Measurements from ENCODE around the gene PTPRD.

Gene PTPRD

GRCh38 chr9:10204276-10204675, 408.5 kb downstream of the PTPRD start:
- H3K4me3 ChIP-seq (ENCODE audit: low read depth, low read length): no peak overlapping the region
- no peak for DNase-seq (ENCODE audit: low read depth)
- TF ChIP-seq CTCF (conservative IDR thresholded peaks at IDR 0.05; ENCODE audit: low read depth, low read length): no peak

GRCh38 chr9:10173561-10173960, 439.2 kb downstream of the PTPRD start:
- H3K4me3 ChIP-seq (ENCODE audit: low read depth, low read length): no peak overlapping the region
- TF ChIP-seq CTCF (conservative IDR thresholded peaks at IDR 0.05; ENCODE audit: low read depth, low read length): no peak
- DNase-seq (ENCODE audit: low read depth): no peak

- no peak overlapping the region for H3K4me3 ChIP-seq (ENCODE audit: low read depth, low read length)
- no peak for DNase-seq (ENCODE audit: low read depth)
- TF ChIP-seq CTCF (conservative IDR thresholded peaks at IDR 0.05; ENCODE audit: low read depth, low read length): no peak
These were observed 440.3 kb downstream of the PTPRD start for GRCh38 chr9:10172476-10172875.

GRCh38 chr9:10168241-10168640, 444.6 kb downstream of the PTPRD start:
- TF ChIP-seq CTCF (conservative IDR thresholded peaks at IDR 0.05; ENCODE audit: low read depth, low read length): no peak
- no peak for DNase-seq (ENCODE audit: low read depth)

DNA sequence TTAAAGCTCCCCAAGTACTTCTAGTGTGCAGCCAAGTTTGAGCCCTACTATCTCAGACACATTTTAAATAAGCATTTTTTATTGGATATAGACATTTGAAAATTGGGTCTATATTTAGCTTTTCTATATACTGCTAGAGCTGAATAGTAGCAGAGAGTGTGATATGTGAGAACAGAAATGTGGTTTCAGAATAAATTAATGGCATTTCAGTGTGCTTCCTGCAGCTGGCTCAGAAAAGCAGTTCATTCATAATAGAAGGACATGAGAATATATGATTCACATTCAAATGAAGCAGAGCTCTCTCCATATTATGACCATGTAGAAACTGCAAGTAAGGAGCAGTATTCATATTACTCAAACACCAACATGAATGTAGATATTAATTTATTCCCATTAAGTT, 464.0 kb downstream of the PTPRD start:
- no peak for DNase-seq (ENCODE audit: low read depth)
- no peak overlapping the region for H3K4me3 ChIP-seq (ENCODE audit: low read depth, low read length)
- TF ChIP-seq CTCF (conservative IDR thresholded peaks at IDR 0.05; ENCODE audit: low read depth, low read length): no peak

More at GRCh38 chr9:10168241-10168640, 444.6 kb downstream of the PTPRD start:
- H3K4me3 ChIP-seq (ENCODE audit: low read depth, low read length): no peak overlapping the region

- DNase-seq (ENCODE audit: low read depth): no peak
- TF ChIP-seq CTCF (conservative IDR thresholded peaks at IDR 0.05; ENCODE audit: low read depth, low read length): no peak
- no peak overlapping the region for H3K4me3 ChIP-seq (ENCODE audit: low read depth, low read length)
These were observed 466.1 kb downstream of the PTPRD start for GRCh38 chr9:10146517-10147331.

DNA sequence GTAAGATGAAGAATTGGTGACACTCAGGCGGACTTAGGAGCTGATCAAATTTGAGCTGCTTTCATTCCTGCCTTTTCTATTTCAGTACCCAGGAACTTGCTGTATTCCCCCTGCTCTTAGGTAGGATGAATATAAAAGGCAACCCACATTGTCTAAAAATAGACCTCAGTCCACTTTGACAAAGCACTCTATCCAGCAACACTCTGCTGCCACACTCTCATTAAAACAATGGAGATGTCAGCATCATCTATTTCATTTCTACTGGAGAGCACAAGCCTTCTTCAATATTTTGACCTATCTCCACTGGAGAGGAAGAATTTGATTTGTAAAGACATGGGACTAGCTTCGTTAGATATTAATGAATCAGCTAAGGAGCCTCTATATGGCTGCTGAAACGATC, 468.4 kb downstream of the PTPRD start:
- DNase-seq (ENCODE audit: low read depth): no peak
- H3K4me3 ChIP-seq (ENCODE audit: low read depth, low read length): no peak overlapping the region
- TF ChIP-seq CTCF (conservative IDR thresholded peaks at IDR 0.05; ENCODE audit: low read depth, low read length): no peak

Measured in choroid plexus epithelial cell (primary cell).